GM18951 (cell line): Measurements from ENCODE around the gene NOL7.

Experiments
- POLR2A ChIP-seq: IDR thresholded peaks from 4 replicates; pipeline ENCODE4 v1.6.1; 2011; ENCODE audit warnings: mild to moderate bottlenecking; ENCODE audit not compliant: insufficient read length, insufficient read depth; ENCODE audit errors: extremely low read depth
- in situ Hi-C: fragments of 300-500 bp; cut with MboI; formaldehyde crosslinking; loops from one replicate; pipeline ENCODE4 v1.12.0; 2022; ENCODE audit warnings: low sequenced_read_pairs, mixed read lengths, inconsistent platforms; ENCODE audit not compliant: unreplicated experiment

Gene NOL7

GRCh38 chr6:13614926-13615791 lies at the start of gene NOL7:
TSS of gene NOL7 (plus strand) at chr6:13615335. CDS start at chr6:13615359, 24 bp downstream.
- in situ Hi-C loops, result no loop called here
- TF ChIP-seq POLR2A, result peak; percentile 96

- no peak for TF ChIP-seq POLR2A
- in situ Hi-C loops, result no loop called here
These were observed 49.2 kb upstream of the NOL7 start for GRCh38 chr6:13565921-13566320.

- in situ Hi-C loops, result no loop called here
- TF ChIP-seq POLR2A, result no peak
These were observed 48.6 kb upstream of the NOL7 start for GRCh38 chr6:13566500-13566899.

- in situ Hi-C loops, result no loop called here
- no peak for TF ChIP-seq POLR2A
These were observed 46.2 kb upstream of the NOL7 start for GRCh38 chr6:13568970-13569369.

GRCh38 chr6:13572240-13572639 lies 42.9 kb upstream of the NOL7 start:
- in situ Hi-C loops, result no loop called here
- TF ChIP-seq POLR2A, result no peak

GRCh38 chr6:13572951-13573654 lies 42.0 kb upstream of the NOL7 start:
- TF ChIP-seq POLR2A, result no peak
- in situ Hi-C loops, result no loop called here

- in situ Hi-C loops, result no loop called here
- no peak for TF ChIP-seq POLR2A
These were observed 41.4 kb upstream of the NOL7 start for GRCh38 chr6:13573669-13574110.

GRCh38 chr6:13574149-13574570 lies 41.0 kb upstream of the NOL7 start:
- in situ Hi-C loops, result no loop called here
- TF ChIP-seq POLR2A, result peak; percentile 85

- in situ Hi-C loops, result no loop called here
- peak; percentile 57 for TF ChIP-seq POLR2A
These were observed 40.4 kb upstream of the NOL7 start, which contains the start of gene SIRT5 for GRCh38 chr6:13574571-13575376. TSS of gene SIRT5 (plus strand) at chr6:13574601. CDS start at chr6:13584111, 9,510 bp downstream.

- in situ Hi-C loops, result no loop called here
- TF ChIP-seq POLR2A, result no peak
These were observed 39.8 kb upstream of the NOL7 start for GRCh38 chr6:13575377-13575775.

- in situ Hi-C loops, result no loop called here
- no peak for TF ChIP-seq POLR2A
These were observed 39.1 kb upstream of the NOL7 start for GRCh38 chr6:13576017-13576416.

GRCh38 chr6:13577926-13578325 lies 37.2 kb upstream of the NOL7 start:
- in situ Hi-C loops, result no loop called here
- no peak for TF ChIP-seq POLR2A

GRCh38 chr6:13579911-13580310 lies 35.2 kb upstream of the NOL7 start:
- in situ Hi-C loops, result no loop called here
- TF ChIP-seq POLR2A, result no peak
